Activated T-helper 1 cell treated with anti-CD3 and anti-CD28 coated beads, Interleukin-2, amount 50 U/mL, for 16 hours (primary cell): ENCODE data around the gene PATJ.
"Not testable (repeated sequence)": the region's sequence is repeated elsewhere in the genome, so short reads cannot be mapped to it uniquely, and the experiment has no call there.

Source experiments
- DNase-seq, 2 donors: peaks; one replicate each; pipeline ENCODE4 v3.0.0-alpha.2; 2020; ENCODE audit warnings: low read depth in 1 of 2, low spot score in 1 of 2

Gene PATJ

GRCh38 chr1:62198069-62198780, 455.9 kb downstream of the PATJ start:
- no peak for DNase-seq

GRCh38 chr1:62198781-62199125, 456.5 kb downstream of the PATJ start:
- DNase-seq: no peak

- DNase-seq: no peak
These were observed 464.9 kb downstream of the PATJ start for GRCh38 chr1:62207187-62207586.

DNA sequence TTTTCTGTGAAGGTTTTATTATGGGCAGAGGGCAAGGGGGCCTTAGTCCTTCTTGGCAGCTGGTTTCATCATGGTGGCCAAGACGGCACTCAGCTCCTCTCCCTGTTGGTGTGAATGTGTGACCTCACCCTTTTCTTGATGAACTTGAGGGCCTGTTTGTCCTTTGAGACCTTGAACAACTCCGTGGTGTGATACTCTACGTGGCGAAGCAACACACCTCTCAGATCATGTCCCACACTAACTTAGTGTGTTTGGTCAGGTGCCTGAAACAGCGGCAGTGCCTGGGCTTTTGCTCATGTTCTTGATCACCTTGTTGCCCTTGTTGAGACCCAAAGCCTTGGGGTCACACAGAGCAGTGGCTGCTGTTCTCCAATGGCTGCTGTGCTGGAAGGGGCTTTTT, 465.8 kb downstream of the PATJ start:
- DNase-seq: no peak

DNA sequence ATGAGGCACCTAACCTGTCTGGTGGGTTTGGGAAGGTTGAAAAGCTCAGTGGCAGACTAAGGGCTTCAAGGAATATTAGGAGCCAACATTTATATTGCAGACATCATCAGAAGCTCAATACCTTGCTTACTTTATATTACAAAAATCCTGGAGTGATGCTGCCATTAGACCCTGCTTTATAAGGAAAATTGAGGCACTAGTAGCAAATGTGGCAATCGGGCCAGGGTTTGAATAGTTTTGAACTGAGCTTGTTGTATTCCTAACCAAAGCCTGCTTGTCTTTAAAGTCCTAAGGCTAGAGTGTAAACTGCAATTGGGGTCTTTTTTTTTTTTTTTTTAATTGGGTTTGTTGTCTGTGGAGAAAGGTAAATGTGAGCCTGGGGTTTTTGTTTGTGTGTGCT, 466.7 kb downstream of the PATJ start:
- DNase-seq: no peak

- DNase-seq: no peak
These were observed 467.8 kb downstream of the PATJ start for GRCh38 chr1:62209931-62210595.

- no peak for DNase-seq
These were observed 468.7 kb downstream of the PATJ start for GRCh38 chr1:62210960-62211359.

- DNase-seq: no peak
These were observed 470.1 kb downstream of the PATJ start for GRCh38 chr1:62212411-62212810.

DNA sequence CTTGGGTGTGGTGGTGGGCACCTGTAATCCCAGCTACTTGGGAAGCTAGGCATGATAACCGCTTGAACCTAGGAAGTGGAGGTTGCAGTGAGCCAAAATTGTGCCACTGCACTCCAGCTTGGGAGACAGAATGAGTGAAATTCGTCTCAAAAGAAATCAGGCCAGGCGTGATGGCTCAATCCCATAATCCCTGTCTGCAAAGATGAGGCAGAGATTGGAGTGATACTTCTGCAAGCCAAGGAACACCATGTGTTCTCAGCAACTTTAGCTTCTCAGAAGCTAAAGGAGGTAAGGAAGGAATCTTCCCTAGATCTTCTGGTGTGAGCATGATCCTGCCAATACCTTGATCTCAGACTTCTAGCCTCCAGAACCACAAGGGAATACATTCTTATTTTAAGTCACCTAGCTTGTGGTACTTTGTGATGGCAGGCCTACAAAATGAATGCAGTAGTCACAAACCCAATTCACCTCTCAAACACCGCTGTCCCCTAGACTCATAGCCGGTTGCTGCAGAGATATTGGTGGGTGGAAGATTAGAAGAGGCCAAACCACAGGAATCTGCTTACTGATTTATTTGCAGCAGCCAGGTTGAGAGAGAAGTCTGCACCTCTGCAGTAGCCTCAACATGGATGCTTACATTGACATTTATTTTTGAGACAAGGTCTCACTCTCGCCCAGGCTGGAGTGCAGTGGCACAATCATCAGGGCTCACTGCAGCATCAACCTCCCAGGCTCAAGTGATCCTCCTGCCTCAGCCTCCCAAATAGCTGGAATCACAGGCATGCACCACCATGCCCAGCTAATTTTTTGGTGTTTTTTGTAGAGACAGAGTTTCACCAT, 471.0 kb downstream of the PATJ start:
- DNase-seq: no peak

GRCh38 chr1:62218604-62219003, 476.3 kb downstream of the PATJ start:
- DNase-seq: no peak

GRCh38 chr1:62220456-62220855, 478.2 kb downstream of the PATJ start:
- DNase-seq: not testable (repeated sequence)

GRCh38 chr1:62221171-62221570, 478.9 kb downstream of the PATJ start:
- DNase-seq: no peak

- no peak for DNase-seq
These were observed 480.0 kb downstream of the PATJ start for GRCh38 chr1:62222321-62222720.

GRCh38 chr1:62224182-62224581, 481.9 kb downstream of the PATJ start:
- no peak for DNase-seq

DNA sequence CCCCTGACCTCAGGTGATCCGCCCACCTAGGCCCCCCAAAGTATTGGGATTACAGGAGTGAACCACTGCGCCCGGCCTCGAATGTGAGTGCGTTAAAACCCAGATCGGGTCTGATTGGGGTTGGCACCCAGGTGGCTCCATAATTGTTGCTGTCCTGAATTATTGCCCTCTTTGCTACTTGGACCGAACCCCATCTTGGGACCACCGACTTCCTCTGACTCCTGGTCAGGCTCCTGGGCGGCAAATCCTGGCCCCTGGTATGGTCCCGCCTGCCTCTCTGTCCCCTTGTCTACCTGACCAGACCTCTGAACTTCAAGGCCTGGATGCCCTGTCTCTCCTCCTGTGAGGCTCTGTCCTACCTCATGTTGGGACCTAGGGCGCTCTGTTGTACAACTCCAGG, 485.2 kb downstream of the PATJ start:
- no peak for DNase-seq
